HCT116 (cell line): ENCODE measurements around the gene FHIT.

Experiments used
- EZH2 ChIP-seq: fragments of 200-600 bp; sonication (generic); IDR thresholded peaks from 2 replicates; pipeline ENCODE4 v1.6.1; 2017; ENCODE audit warnings: antibody characterized with exemption, mixed run types
- EZH2phosphoT487 ChIP-seq: fragments of 200-600 bp; IDR thresholded peaks from 2 replicates; pipeline ENCODE4 v1.6.1; 2018; ENCODE audit warnings: antibody characterized with exemption, borderline replicate concordance
- POLR2A ChIP-seq: IDR thresholded peaks from 2 replicates; pipeline ENCODE4 v1.7.0; 2011; ENCODE audit warnings: borderline replicate concordance; ENCODE audit not compliant: insufficient read depth, insufficient read length; ENCODE audit errors: extremely low read depth
- POLR2AphosphoS5 ChIP-seq: IDR thresholded peaks from 2 replicates; pipeline ENCODE4 v1.6.1; 2011; ENCODE audit warnings: mild to moderate bottlenecking, low read depth, low read length, moderate library complexity
- SIN3A ChIP-seq: IDR thresholded peaks from 2 replicates; pipeline ENCODE4 v1.6.1; 2012; ENCODE audit warnings: low read depth
- SP1 ChIP-seq: IDR thresholded peaks from 2 replicates; pipeline ENCODE4 v1.6.1; 2012; ENCODE audit warnings: low read depth
- SRF ChIP-seq: IDR thresholded peaks from 2 replicates; pipeline ENCODE4 v1.6.1; 2012; ENCODE audit warnings: low read depth
- TF ChIP-seq, protein P1 (sequence below), 3 experiments: fragments of 200-600 bp in 1 of 3; sonication (generic) in 1 of 3; IDR thresholded peaks in 2 of 3; conservative IDR thresholded peaks in 1 of 3; 2 replicates each; pipeline ENCODE4 v1.5.1; 2012 to 2017; ENCODE audit warnings: low read depth in 2 of 3, low read length in 2 of 3, antibody characterized with exemption in 1 of 3, borderline replicate concordance in 1 of 3, control low read depth in 1 of 3, mild to moderate bottlenecking in 1 of 3, mixed read lengths in 1 of 3, mixed run types in 1 of 3, moderate library complexity in 1 of 3; ENCODE audit not compliant: insufficient read depth in 1 of 3
- TF ChIP-seq, protein P2 (sequence below): IDR thresholded peaks from 2 replicates; pipeline ENCODE4 v1.6.1; 2012

DNA sequence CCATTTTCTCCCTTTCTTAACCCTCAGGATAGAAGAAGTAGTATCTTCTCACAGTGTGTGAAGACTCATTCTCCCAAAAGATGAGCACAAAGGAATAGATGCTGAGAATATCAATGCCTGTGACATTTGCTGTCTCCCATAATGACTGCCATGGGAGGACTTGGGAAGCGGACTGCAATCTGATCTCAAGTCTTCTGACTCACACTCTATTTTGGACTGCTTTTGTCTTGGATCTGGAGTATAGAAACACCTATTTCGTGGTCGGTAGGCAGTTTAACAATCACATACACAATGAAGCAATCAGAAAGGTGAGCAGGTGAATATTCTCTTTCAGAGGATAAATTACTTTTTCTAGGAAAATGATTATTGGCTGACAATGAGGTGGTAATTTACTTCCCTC is 852.0 kb downstream of the FHIT start:
- TF ChIP-seq, protein P1, sequence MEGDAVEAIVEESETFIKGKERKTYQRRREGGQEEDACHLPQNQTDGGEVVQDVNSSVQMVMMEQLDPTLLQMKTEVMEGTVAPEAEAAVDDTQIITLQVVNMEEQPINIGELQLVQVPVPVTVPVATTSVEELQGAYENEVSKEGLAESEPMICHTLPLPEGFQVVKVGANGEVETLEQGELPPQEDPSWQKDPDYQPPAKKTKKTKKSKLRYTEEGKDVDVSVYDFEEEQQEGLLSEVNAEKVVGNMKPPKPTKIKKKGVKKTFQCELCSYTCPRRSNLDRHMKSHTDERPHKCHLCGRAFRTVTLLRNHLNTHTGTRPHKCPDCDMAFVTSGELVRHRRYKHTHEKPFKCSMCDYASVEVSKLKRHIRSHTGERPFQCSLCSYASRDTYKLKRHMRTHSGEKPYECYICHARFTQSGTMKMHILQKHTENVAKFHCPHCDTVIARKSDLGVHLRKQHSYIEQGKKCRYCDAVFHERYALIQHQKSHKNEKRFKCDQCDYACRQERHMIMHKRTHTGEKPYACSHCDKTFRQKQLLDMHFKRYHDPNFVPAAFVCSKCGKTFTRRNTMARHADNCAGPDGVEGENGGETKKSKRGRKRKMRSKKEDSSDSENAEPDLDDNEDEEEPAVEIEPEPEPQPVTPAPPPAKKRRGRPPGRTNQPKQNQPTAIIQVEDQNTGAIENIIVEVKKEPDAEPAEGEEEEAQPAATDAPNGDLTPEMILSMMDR (IDR thresholded peaks at IDR 0.05 in 2 of 3, conservative IDR thresholded peaks at IDR 0.05 in 1 of 3; ENCODE audit: borderline replicate concordance in 1 of 3, insufficient read depth in 1 of 3, low read depth in 2 of 3, low read length in 2 of 3) = no peak
- no peak for TF ChIP-seq SP1
- no peak for TF ChIP-seq SRF
- no peak for TF ChIP-seq POLR2AphosphoS5
- TF ChIP-seq EZH2phosphoT487 = no peak
- TF ChIP-seq EZH2 = no peak
- TF ChIP-seq, protein P2, sequence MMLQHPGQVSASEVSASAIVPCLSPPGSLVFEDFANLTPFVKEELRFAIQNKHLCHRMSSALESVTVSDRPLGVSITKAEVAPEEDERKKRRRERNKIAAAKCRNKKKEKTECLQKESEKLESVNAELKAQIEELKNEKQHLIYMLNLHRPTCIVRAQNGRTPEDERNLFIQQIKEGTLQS = no peak
- no peak for TF ChIP-seq SIN3A
- TF ChIP-seq POLR2A = no peak
